ENCODE measurements around the gene LHX4.

Gene LHX4

GRCh38 chr1:180301135-180301742 is 71.2 kb downstream of the LHX4 start:
- no peaks in the 10 kb centered on the region for H3K9me3 ChIP-seq (ENCODE audit: control insufficient read depth, low read length)
- DNase-seq (ENCODE audit: low read depth), result peak; percentile 15

GRCh38 chr1:180309338-180309737 is 79.3 kb downstream of the LHX4 start:
- Histone ChIP-seq H3K4me1 (ENCODE audit: control insufficient read depth, insufficient read depth, low read length) (peaks cover 21% of the 10 kb centered on the region), H3K4me3 (ENCODE audit: low read length) (no peak overlapping the region), H3K9ac (ENCODE audit: low read length) (no peak overlapping the region), H3K36me3 (ENCODE audit: control insufficient read depth, insufficient read depth, low read length, severe bottlenecking) (peaks cover 3% of the 10 kb centered on the region), H3K27me3 (replicated peaks; ENCODE audit: control insufficient read depth, insufficient read depth, low read length) (no peaks in the 10 kb centered on the region), H3K9me3 (ENCODE audit: control insufficient read depth, low read length) (no peaks in the 10 kb centered on the region)
- DNase-seq (ENCODE audit: low read depth), result peak; percentile 56

More at GRCh38 chr1:180301135-180301742, 71.2 kb downstream of the LHX4 start:
- H3K36me3 ChIP-seq (ENCODE audit: control insufficient read depth, insufficient read depth, low read length, severe bottlenecking), result no peaks in the 10 kb centered on the region
- no peaks in the 10 kb centered on the region for H3K4me1 ChIP-seq (ENCODE audit: control insufficient read depth, insufficient read depth, low read length)
- no peaks in the 10 kb centered on the region for H3K27me3 ChIP-seq (replicated peaks; ENCODE audit: control insufficient read depth, insufficient read depth, low read length)
- H3K4me3 ChIP-seq (ENCODE audit: low read length), result no peak overlapping the region
- H3K9ac ChIP-seq (ENCODE audit: low read length), result no peak overlapping the region

DNA sequence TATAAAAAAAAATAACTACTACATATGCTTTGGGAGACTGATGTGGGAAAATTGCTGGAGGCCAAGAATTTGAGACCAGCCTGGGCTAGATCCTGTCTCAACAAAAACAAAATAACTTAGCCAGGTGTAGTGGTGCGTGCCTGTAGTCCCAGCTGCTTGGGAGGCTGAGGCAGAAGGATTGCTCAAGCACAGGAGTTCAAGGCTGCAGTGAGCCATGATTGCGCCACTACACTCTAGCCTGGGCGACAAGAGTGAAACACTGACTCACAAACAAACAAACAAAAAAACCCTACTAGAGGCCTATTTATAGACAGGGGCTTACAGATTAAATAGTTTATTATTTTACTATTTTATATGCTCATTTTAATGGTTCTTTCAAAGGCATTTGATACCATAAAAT is 80.0 kb downstream of the LHX4 start:
- Histone ChIP-seq H3K9me3 (ENCODE audit: control insufficient read depth, low read length) (no peaks in the 10 kb centered on the region), H3K4me3 (ENCODE audit: low read length) (no peak overlapping the region), H3K27me3 (replicated peaks; ENCODE audit: control insufficient read depth, insufficient read depth, low read length) (no peaks in the 10 kb centered on the region), H3K36me3 (ENCODE audit: control insufficient read depth, insufficient read depth, low read length, severe bottlenecking) (peaks cover 3% of the 10 kb centered on the region), H3K9ac (ENCODE audit: low read length) (no peak overlapping the region), H3K4me1 (ENCODE audit: control insufficient read depth, insufficient read depth, low read length) (peaks cover 21% of the 10 kb centered on the region)
- DNase-seq (ENCODE audit: low read depth), result peak; percentile 37

- Histone ChIP-seq H3K36me3 (ENCODE audit: control insufficient read depth, insufficient read depth, low read length, severe bottlenecking) (peaks cover 3% of the 10 kb centered on the region), H3K9me3 (ENCODE audit: control insufficient read depth, low read length) (no peaks in the 10 kb centered on the region), H3K4me3 (ENCODE audit: low read length) (no peak overlapping the region), H3K27me3 (replicated peaks; ENCODE audit: control insufficient read depth, insufficient read depth, low read length) (no peaks in the 10 kb centered on the region), H3K4me1 (ENCODE audit: control insufficient read depth, insufficient read depth, low read length) (peaks cover 21% of the 10 kb centered on the region), H3K9ac (ENCODE audit: low read length) (no peak overlapping the region)
- DNase-seq (ENCODE audit: low read depth), result no peak
Measured at GRCh38 chr1:180311011-180311730, 81.1 kb downstream of the LHX4 start.

GRCh38 chr1:180312926-180313325 is 82.9 kb downstream of the LHX4 start:
- no peak for DNase-seq (ENCODE audit: low read depth)
- no peak overlapping the region for H3K9ac ChIP-seq (ENCODE audit: low read length)
- no peaks in the 10 kb centered on the region for H3K9me3 ChIP-seq (ENCODE audit: control insufficient read depth, low read length)
- H3K27me3 ChIP-seq (replicated peaks; ENCODE audit: control insufficient read depth, insufficient read depth, low read length), result no peaks in the 10 kb centered on the region
- H3K4me1 ChIP-seq (ENCODE audit: control insufficient read depth, insufficient read depth, low read length), result peaks cover 21% of the 10 kb centered on the region
- no peak overlapping the region for H3K4me3 ChIP-seq (ENCODE audit: low read length)
- peaks cover 3% of the 10 kb centered on the region for H3K36me3 ChIP-seq (ENCODE audit: control insufficient read depth, insufficient read depth, low read length, severe bottlenecking)

DNA sequence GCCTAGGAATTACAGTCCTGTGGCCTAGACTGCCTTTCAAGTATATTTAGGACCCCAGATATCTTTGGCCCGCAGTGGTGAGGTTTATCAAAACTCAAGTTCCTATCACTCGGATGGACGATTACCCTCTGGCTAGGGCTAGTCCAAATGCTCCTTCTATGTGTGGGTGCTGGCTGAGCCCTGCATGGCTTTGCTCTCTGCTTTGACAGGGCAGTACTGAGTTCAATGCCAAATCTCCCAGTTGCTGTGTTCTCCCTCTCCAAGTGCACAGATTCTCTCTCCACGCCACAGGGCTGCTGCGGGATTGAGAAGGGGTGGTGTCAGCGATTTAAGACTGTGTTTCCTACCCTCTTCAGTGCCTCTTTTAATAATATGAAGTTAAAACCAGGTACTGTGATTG is 97.0 kb downstream of the LHX4 start:
- DNase-seq (ENCODE audit: low read depth), result no peak
- H3K9me3 ChIP-seq (ENCODE audit: control insufficient read depth, low read length), result no peaks in the 10 kb centered on the region

More for the DNA sequence above, 97.0 kb downstream of the LHX4 start:
- no peaks in the 10 kb centered on the region for H3K27me3 ChIP-seq (replicated peaks; ENCODE audit: control insufficient read depth, insufficient read depth, low read length)
- H3K9ac ChIP-seq (ENCODE audit: low read length), result no peak overlapping the region
- no peaks in the 10 kb centered on the region for H3K4me1 ChIP-seq (ENCODE audit: control insufficient read depth, insufficient read depth, low read length)
- no peaks in the 10 kb centered on the region for H3K36me3 ChIP-seq (ENCODE audit: control insufficient read depth, insufficient read depth, low read length, severe bottlenecking)
- no peak overlapping the region for H3K4me3 ChIP-seq (ENCODE audit: low read length)
